GM19372 (cell line): ENCODE data around the gene FAM3A.
"Not testable (repeated sequence)": the region's sequence is repeated elsewhere in the genome, so short reads cannot be mapped to it uniquely, and the experiment has no call there.

Experiments used
- ATAC-seq: cut with Tn5 transposase; IDR thresholded peaks from one replicate; pipeline ENCODE4 v1.9.1; 2021; ENCODE audit warnings: mild to moderate bottlenecking, low read depth, moderate library complexity; ENCODE audit not compliant: unreplicated experiment

Gene FAM3A

DNA sequence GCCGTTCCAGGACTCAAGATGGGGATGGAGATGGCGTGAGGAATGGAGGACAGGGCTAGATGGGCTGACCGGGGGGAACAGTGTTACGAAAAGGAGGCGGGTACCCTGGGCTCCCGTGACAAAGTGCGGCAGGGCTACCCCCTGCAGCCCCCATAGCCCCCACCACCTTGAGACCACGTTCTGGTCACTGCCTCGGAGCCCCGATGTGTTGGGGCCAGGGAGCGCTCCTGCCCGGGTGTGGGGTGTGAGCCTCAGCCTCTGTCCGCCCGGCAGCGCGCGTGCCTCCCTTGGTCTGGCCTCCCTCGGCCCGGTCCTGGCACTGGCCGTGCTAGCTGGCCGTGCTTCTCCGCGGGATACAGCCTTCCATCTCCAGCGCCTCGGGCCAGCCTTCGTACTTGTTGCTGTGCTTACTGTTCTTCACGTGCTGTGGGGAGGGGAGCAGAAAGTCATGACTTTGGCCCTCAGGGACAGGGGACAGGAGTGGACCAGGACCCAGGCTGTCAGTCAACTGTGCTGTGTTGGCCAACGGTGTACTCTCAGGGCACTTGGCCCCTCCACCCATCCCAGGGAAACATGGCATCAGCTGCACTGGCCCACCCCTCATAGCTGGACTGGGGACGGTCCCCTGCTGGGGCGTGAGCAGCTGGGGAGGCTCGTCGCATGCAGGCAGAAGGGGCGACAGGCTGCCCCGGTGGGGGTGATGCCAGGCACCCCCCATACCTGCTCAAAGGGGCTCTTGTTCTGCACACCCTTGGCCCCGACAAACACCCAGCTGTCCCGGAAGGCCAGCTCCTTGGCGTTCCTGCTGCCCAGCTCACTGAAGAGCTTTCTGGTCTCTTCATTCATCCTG is 9.3 kb downstream of the FAM3A start:
- ATAC-seq, result no peak

GRCh38 chrX:154505734-154506133 is 10.3 kb downstream of the FAM3A start:
- ATAC-seq, result no peak

DNA sequence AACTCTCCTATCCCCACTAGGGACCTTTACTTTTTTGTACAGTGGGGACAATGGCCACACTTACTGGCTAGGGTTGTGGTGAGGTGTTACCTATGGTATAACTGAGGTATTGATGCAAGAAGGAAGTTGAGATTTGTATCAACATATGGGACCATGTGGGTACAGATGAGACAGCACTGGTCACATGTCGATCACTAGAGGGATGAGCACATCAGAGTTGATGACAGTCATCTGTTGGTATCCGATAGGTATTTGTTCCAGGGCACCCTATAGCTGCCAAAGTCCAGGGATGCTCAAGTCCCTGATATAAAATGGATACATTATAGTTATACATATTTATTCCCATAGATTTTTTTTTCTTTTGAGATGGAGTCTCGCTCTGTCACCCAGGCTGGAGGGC is 13.0 kb downstream of the FAM3A start:
- no peak for ATAC-seq

DNA sequence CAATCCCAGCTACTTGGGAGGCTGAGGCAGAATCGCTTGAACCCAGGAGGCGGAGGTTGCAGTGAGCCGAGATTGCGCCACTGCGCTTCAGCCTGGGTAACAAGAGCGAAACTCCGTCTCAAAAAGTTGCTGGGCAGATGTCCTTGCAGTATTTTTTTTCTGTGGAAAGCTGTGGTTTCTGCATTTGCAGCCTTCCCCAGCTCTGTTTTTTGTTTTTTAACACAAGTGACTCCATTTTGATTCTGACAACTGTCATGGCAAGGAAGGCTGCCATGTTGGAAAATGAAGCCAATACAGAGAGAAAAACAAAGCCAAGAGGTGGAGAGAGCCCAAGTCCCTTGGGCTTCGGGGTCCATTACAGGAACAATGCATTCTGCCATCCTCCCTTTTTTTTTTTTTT is 13.9 kb downstream of the FAM3A start:
- no peak for ATAC-seq

DNA sequence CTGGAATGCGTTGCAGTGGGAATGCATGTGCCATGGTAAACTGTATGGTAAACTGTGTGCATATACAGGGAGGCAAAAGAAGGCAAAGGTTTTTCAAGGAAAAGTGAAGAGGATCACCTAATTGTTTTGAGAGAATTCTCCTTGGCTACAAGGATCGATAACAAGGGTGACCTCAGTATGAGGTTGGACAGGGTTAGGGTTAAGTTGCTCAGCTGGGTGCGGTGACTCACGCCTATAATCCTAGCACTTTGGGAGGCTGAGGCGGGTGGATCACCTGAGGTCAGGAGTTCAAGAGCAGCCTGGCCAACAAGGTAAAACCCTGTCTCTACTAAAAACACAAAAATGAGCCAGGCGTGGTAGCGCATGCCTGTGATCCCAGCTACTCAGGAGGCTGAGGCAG is 14.6 kb downstream of the FAM3A start:
- not testable (repeated sequence) for ATAC-seq

DNA sequence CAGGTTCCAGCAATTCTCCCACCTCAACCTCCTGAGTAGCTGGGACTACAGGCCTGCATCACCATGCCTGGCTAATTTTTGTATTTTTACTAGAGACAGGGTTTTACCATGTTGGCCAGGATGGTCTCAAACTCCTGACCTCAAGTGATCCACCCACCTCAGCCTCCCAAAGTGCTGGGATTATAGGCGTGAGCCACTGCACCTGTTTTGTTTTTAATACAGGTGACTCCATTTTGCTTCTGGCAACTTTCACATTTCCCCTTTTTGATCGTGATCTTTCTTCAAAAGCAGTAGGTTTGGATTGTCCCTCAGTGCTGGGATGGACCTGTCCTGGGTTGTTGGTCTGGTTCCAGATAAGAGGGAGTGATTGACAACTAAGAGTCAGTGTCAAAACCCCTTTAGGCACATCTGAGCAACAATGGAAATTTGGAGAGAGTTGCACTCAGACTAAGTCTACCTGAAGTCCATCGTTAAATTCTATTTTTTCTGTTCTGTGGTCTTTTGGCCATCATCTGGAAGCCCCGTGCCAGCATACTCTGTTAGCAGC is 19.4 kb downstream of the FAM3A start:
- not testable (repeated sequence) for ATAC-seq

DNA sequence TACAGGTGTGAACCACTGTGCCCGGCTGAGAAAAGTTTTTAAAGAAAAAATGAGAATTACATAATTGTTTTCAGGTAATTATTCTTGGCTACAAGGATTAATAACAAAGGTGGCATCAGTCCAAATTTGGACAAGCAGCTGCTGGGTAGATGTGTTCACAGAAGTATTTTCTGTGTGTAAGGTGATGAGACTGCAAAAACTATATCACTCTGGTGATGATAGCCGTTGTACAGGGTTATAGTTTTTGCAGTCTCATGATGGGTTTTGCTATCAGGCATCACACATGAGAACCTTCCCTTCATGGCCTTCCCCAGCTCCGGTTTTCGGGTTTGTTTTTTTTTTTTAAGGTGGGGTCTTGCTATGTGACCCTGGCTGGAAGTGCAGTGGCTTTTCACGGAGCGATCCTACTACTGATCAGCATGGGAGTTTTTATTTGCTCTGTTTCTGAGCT is 20.5 kb downstream of the FAM3A start:
- ATAC-seq, result no peak

- no peak for ATAC-seq
Measured at GRCh38 chrX:154494715-154495114, 21.3 kb downstream of the FAM3A start.

- ATAC-seq, result peak; percentile 77
Measured at GRCh38 chrX:154490414-154491083, 25.5 kb downstream of the FAM3A start, which contains the start of gene SLC10A3. Gene SLC10A3, minus strand, starts transcription at chrX:154490629. Its CDS starts 1,689 bp downstream, at chrX:154488940.

DNA sequence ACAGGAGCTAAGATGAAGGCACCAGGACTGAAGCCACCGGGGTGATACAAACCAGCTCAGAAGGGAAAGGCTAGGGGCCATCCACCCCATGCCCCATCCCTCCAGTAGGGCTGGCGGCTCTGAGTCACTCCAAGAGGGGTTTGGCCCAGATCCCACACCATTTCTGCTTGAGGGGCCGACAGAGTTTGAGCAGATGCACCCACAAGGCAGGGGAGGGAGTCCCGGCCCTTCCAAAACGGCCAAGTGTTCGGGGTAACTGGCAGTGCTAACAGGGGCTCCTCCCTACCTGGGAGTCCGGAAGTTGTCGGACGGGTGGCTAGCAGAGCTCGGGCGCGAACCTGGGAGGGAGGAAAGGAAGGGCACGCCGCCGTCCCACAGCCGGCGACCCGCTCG is 26.0 kb downstream of the FAM3A start:
- peak; percentile 21 for ATAC-seq

- ATAC-seq, result no peak
Measured at GRCh38 chrX:154489182-154489581, 26.9 kb downstream of the FAM3A start.

- ATAC-seq, result no peak
Measured at GRCh38 chrX:154488336-154489075, 27.5 kb downstream of the FAM3A start.

GRCh38 chrX:154487518-154488290 is 28.3 kb downstream of the FAM3A start:
- ATAC-seq, result no peak

- ATAC-seq, result peak; percentile 38
Measured at GRCh38 chrX:154486396-154487207, 29.4 kb downstream of the FAM3A start, which contains the start of gene UBL4A. Gene UBL4A, minus strand, starts transcription at chrX:154486615. Its CDS starts 31 bp downstream, at chrX:154486584.

GRCh38 chrX:154486052-154486395 is 30.0 kb downstream of the FAM3A start:
- ATAC-seq, result no peak

- ATAC-seq, result no peak
Measured at GRCh38 chrX:154485150-154486051, 30.6 kb downstream of the FAM3A start.

DNA sequence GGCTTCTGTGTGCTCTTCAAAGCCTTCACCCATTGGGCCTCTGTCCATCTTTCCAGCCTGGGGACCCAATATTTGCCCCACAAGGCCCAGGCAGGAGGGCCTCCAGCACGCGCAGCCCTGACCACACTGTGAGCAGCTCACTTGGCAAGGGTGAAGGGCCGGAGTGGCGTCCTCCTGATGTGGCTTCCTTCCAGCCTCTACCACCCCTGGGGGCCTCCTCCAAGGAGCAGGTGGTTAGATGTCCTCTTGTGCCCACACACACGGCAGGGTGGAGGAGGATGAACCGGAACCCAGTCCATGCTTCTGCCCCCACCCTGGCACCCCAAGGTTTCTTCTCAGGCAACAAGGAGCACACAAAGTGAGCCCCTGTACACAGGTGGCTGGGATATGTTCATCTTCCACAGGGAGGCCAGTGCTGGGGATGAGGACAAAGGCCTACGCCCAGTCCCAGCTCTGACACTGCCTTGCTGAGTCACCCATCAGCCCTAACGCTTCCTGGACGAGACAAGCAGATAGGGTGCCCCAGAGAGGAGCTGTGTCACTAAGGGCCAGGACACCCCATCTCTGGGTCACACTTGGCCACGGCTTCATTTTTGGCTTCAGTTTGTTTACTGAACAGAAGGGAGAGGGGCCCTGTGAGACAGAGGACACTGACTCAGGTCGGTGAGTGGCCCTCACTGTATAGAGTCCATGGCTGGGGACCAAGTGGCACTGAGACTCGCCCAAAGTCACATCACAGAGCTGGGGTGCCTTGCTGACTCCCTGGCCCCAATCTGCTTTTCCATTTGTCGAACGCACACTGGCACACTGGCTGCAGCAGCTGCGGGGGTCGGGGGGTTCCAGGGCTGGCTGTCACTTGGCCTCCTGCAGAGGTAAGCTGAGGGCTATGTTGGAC is 31.5 kb downstream of the FAM3A start:
- no peak for ATAC-seq
